Right atrium auricular region (tissue), 2 donors: ENCODE results near the gene B4GALT5. TPM values are rescaled to one million over a fixed set of nuclear protein-coding genes. Genes with fewer than 3 reads are reported as not detected.

Source experiments
- DNase-seq: peaks from one replicate; pipeline ENCODE4 v3.0.0-alpha.2; 2019; ENCODE audit warnings: low spot score
- H3K27ac ChIP-seq, 2 donors: fragments of 200-600 bp; sonication (generic); 1 replicate in 1 of 2; 2 replicates in 1 of 2; pipeline ENCODE4 v1.5.1; 2016 to 2019
- H3K27me3 ChIP-seq, 2 donors: fragments of 200-600 bp; sonication (generic); one replicate each; pipeline versions ENCODE4 v1.5.1 to v1.6.0; 2017 to 2019
- H3K36me3 ChIP-seq: fragments of 200-600 bp; sonication (generic); one replicate; pipeline ENCODE4 v1.5.1; 2016
- H3K4me1 ChIP-seq, 2 donors: fragments of 200-600 bp; sonication (generic); one replicate each; pipeline versions ENCODE4 v1.5.1 to v1.6.0; 2017 to 2019
- H3K4me3 ChIP-seq, 2 donors: fragments of 200-600 bp; sonication (generic); 1 replicate in 1 of 2; 2 replicates in 1 of 2; pipeline ENCODE4 v1.5.1; 2017 to 2019; ENCODE audit warnings: mild to moderate bottlenecking in 1 of 2, moderate library complexity in 1 of 2
- H3K9me3 ChIP-seq, 2 donors: fragments of 200-600 bp; sonication (generic); one replicate each; pipeline ENCODE4 v1.5.1; 2019
- CTCF ChIP-seq, 2 donors: fragments of 200-600 bp; sonication (generic); IDR thresholded peaks; one replicate each; pipeline ENCODE4 v1.5.1; 2019; ENCODE audit warnings: antibody characterized with exemption in 2 of 2
- total RNA-seq, 2 donors: library from RNA; depleted of rRNA; stranded (reverse); fragments of >200 nt; gene quantifications; one replicate each; pipeline ENCODE4 v1.1.0, GENCODE V29; 2016

B4GALT5 gene
- total RNA-seq, 2 donors from 2014 or later = 17.7 to 24.4 TPM

GRCh38 chr20:49642816-49643215 lies 70.9 kb downstream of the B4GALT5 start:
- no peaks in the 10 kb centered on the region for H3K27me3 ChIP-seq
- no peak overlapping the region for H3K4me3 ChIP-seq
- no peak for TF ChIP-seq CTCF (IDR thresholded peaks at IDR 0.05)
- H3K27ac ChIP-seq = no peak overlapping the region
- no peaks in the 10 kb centered on the region for H3K9me3 ChIP-seq
- H3K4me1 ChIP-seq = no peaks in the 10 kb centered on the region
- peaks cover 92% of the 10 kb centered on the region for H3K36me3 ChIP-seq
- DNase-seq = no peak

- no peaks in the 10 kb centered on the region for H3K9me3 ChIP-seq
- no peak for TF ChIP-seq CTCF (IDR thresholded peaks at IDR 0.05)
- H3K36me3 ChIP-seq = peaks cover 91% of the 10 kb centered on the region
- no peak for DNase-seq
- no peaks in the 10 kb centered on the region for H3K27me3 ChIP-seq
- no peak overlapping the region for H3K27ac ChIP-seq
- peaks cover 0 to 3% of the 10 kb centered on the region in 2 donors for H3K4me1 ChIP-seq
- no peak overlapping the region for H3K4me3 ChIP-seq
Measured at GRCh38 chr20:49641683-49642656, 71.7 kb downstream of the B4GALT5 start.

GRCh38 chr20:49637046-49637637 lies 76.5 kb downstream of the B4GALT5 start:
- Histone ChIP-seq H3K27ac (peak overlapping the region in 1 of 2 donors; percentile 19), H3K36me3 (peaks cover 73% of the 10 kb centered on the region), H3K4me3 (no peak overlapping the region), H3K27me3 (no peaks in the 10 kb centered on the region), H3K4me1 (peaks cover 0 to 5% of the 10 kb centered on the region in 2 donors), H3K9me3 (no peaks in the 10 kb centered on the region)
- DNase-seq = no peak
- TF ChIP-seq CTCF (IDR thresholded peaks at IDR 0.05) = no peak

GRCh38 chr20:49636447-49636846 lies 77.2 kb downstream of the B4GALT5 start:
- peak overlapping the region in 1 of 2 donors; percentile 19 for H3K27ac ChIP-seq

GRCh38 chr20:49635866-49636265 lies 77.8 kb downstream of the B4GALT5 start:
- no peak overlapping the region for H3K27ac ChIP-seq

More at GRCh38 chr20:49636447-49636846, 77.2 kb downstream of the B4GALT5 start:
- no peaks in the 10 kb centered on the region for H3K27me3 ChIP-seq
- no peaks in the 10 kb centered on the region for H3K9me3 ChIP-seq
- peaks cover 66% of the 10 kb centered on the region for H3K36me3 ChIP-seq
- no peak for DNase-seq
- H3K4me3 ChIP-seq = no peak overlapping the region
- TF ChIP-seq CTCF (IDR thresholded peaks at IDR 0.05) = peak in 1 of 2 donors; percentile 15
- H3K4me1 ChIP-seq = peaks cover 0 to 6% of the 10 kb centered on the region in 2 donors

More at GRCh38 chr20:49635866-49636265, 77.8 kb downstream of the B4GALT5 start:
- Histone ChIP-seq H3K4me3 (no peak overlapping the region), H3K36me3 (peaks cover 60% of the 10 kb centered on the region), H3K27me3 (no peaks in the 10 kb centered on the region), H3K4me1 (peaks cover 0 to 12% of the 10 kb centered on the region in 2 donors), H3K9me3 (no peaks in the 10 kb centered on the region)
- TF ChIP-seq CTCF (IDR thresholded peaks at IDR 0.05) = no peak
- no peak for DNase-seq
